ENCODE data around the gene B9D1.

GRCh38 chr17:19365499-19365817, 2.9 kb upstream of the B9D1 start:
- TF ChIP-seq CTCF (IDR thresholded peaks at IDR 0.05), result no peak
- no peak for TF ChIP-seq POLR2A (IDR thresholded peaks at IDR 0.05)

Measured in heart left ventricle (tissue), 13 donors.